Upper lobe of left lung (tissue), 6 donors: ENCODE measurements around the gene PTPRD. TPM values are rescaled to one million over a fixed set of nuclear protein-coding genes. Genes with fewer than 3 reads are reported as not detected.

Source experiments
- ATAC-seq, 2 donors: fragments of 200-7000 bp; cut with Tn5 transposase; one replicate each; pipeline ENCODE4 v1.9.1; 2022; ENCODE audit warnings: mild to moderate bottlenecking in 2 of 2, moderate library complexity in 2 of 2; ENCODE audit not compliant: low FRiP score in 2 of 2
- DNase-seq, 2 donors: peaks; one replicate each; pipeline ENCODE4 v3.0.0-alpha.2; 2019 to 2020
- H3K27ac ChIP-seq, 4 donors: fragments of 200-600 bp; sonication (generic); one replicate each; pipeline ENCODE4 v1.5.1; 2016 to 2019
- H3K27me3 ChIP-seq, 4 donors: fragments of 200-600 bp; sonication (generic); one replicate each; pipeline ENCODE4 v1.5.1; 2017 to 2019
- H3K36me3 ChIP-seq, 4 donors: fragments of 200-600 bp; sonication (generic); one replicate each; pipeline ENCODE4 v1.5.1; 2016 to 2019
- H3K4me1 ChIP-seq, 4 donors: fragments of 200-600 bp; sonication (generic); one replicate each; pipeline ENCODE4 v1.5.1; 2018 to 2019
- H3K4me3 ChIP-seq, 4 donors: fragments of 200-600 bp; sonication (generic); one replicate each; pipeline ENCODE4 v1.5.1; 2017 to 2019; ENCODE audit warnings: mild to moderate bottlenecking in 2 of 4, moderate library complexity in 1 of 4
- H3K9me3 ChIP-seq, 4 donors: fragments of 200-600 bp; sonication (generic); one replicate each; pipeline ENCODE4 v1.5.1; 2018 to 2019
- CTCF ChIP-seq, 6 experiments: fragments of 450-650 bp in 4 of 6; fragments of 200-600 bp in 2 of 6; sonication (generic) in 2 of 6; IDR thresholded peaks; one replicate each; pipeline ENCODE4 v1.5.1; 2016 to 2019; ENCODE audit warnings: antibody characterized with exemption in 6 of 6
- EP300 ChIP-seq, 4 donors: sonication (generic); formaldehyde crosslinking; IDR thresholded peaks; one replicate each; pipeline ENCODE4 v1.5.1; 2017; ENCODE audit warnings: antibody characterized with exemption in 4 of 4, control low read depth in 2 of 4
- POLR2A ChIP-seq, 4 donors: fragments of 450-650 bp; IDR thresholded peaks; one replicate each; pipeline ENCODE4 v1.5.1; 2016 to 2017; ENCODE audit warnings: antibody characterized with exemption in 4 of 4, mild to moderate bottlenecking in 2 of 4
- POLR2AphosphoS5 ChIP-seq, 2 donors: sonication (generic); formaldehyde crosslinking; IDR thresholded peaks; one replicate each; pipeline ENCODE4 v1.5.1; 2017; ENCODE audit warnings: antibody characterized with exemption in 2 of 2
- WGBS, 2 donors: methylation state at CpG; one replicate each; pipeline ENCODE4 v1.1.5; 2017 to 2018; 5-methylcytosine and 5-hydroxymethylcytosine counted together
- total RNA-seq, 6 donors: library from RNA; depleted of rRNA in 4 of 6; stranded (reverse); fragments of >200 nt in 4 of 6; gene quantifications; one replicate each; pipeline versions ENCODE4 v1.1.0 to v1.2.1, GENCODE V29; 2016 to 2021
- donor health status: DM: no; HTN: no; CAD: no; lungs with moderate emphysema.
- donor health status: DM: no; HTN: yes; CAD: no; lungs with severe emphysema.

Gene PTPRD
- total RNA-seq, 6 donors from 2014 or later: 7.4 to 46.1 (median 14.5) TPM

- no peak for TF ChIP-seq POLR2AphosphoS5 (IDR thresholded peaks at IDR 0.05)
- TF ChIP-seq EP300 (IDR thresholded peaks at IDR 0.05): no peak
- no peak for TF ChIP-seq POLR2A (IDR thresholded peaks at IDR 0.05)
- TF ChIP-seq CTCF (IDR thresholded peaks at IDR 0.05): no peak
- no peaks in the 10 kb centered on the region for H3K9me3 ChIP-seq
- no peaks in the 10 kb centered on the region for H3K36me3 ChIP-seq
- DNase-seq (no peak), ATAC-seq (no peak)
- H3K27ac ChIP-seq: no peak overlapping the region
- 86 to 98% methylated on average over 2 of the region's 2 CpGs for WGBS, 2 donors
- H3K4me3 ChIP-seq: no peak overlapping the region
- no peaks in the 10 kb centered on the region for H3K4me1 ChIP-seq
- no peaks in the 10 kb centered on the region for H3K27me3 ChIP-seq
Measured at GRCh38 chr9:8571643-8572042, 2041.2 kb downstream of the PTPRD start.

GRCh38 chr9:8570776-8571175 is 2042.0 kb downstream of the PTPRD start:
- Histone ChIP-seq H3K4me3 (no peak overlapping the region), H3K4me1 (no peaks in the 10 kb centered on the region), H3K36me3 (no peaks in the 10 kb centered on the region), H3K27me3 (no peaks in the 10 kb centered on the region), H3K27ac (no peak overlapping the region), H3K9me3 (no peaks in the 10 kb centered on the region)
- DNase-seq (no peak), ATAC-seq (no peak)
- no peak for TF ChIP-seq POLR2A (IDR thresholded peaks at IDR 0.05)
- no peak for TF ChIP-seq EP300 (IDR thresholded peaks at IDR 0.05)
- WGBS, 2 donors: 75 to 81% methylated on average over 3 of the region's 3 CpGs

GRCh38 chr9:8569823-8570222 is 2043.0 kb downstream of the PTPRD start:
- TF ChIP-seq EP300 (IDR thresholded peaks at IDR 0.05) (no peak), CTCF (IDR thresholded peaks at IDR 0.05) (no peak), POLR2AphosphoS5 (IDR thresholded peaks at IDR 0.05) (no peak), POLR2A (IDR thresholded peaks at IDR 0.05) (no peak)
- Histone ChIP-seq H3K36me3 (no peaks in the 10 kb centered on the region), H3K4me1 (no peaks in the 10 kb centered on the region), H3K4me3 (no peak overlapping the region), H3K27ac (no peak overlapping the region), H3K9me3 (no peaks in the 10 kb centered on the region), H3K27me3 (no peaks in the 10 kb centered on the region)
- WGBS, 2 donors: 85 to 88% methylated on average over 4 of the region's 4 CpGs
- ATAC-seq: no peak
- DNase-seq: no peak

GRCh38 chr9:8567963-8568579 is 2044.7 kb downstream of the PTPRD start:
- Histone ChIP-seq H3K4me3 (no peak overlapping the region), H3K27me3 (no peaks in the 10 kb centered on the region), H3K9me3 (no peaks in the 10 kb centered on the region), H3K27ac (no peak overlapping the region), H3K36me3 (no peaks in the 10 kb centered on the region), H3K4me1 (no peaks in the 10 kb centered on the region)
- WGBS, 2 donors: 88 to 95% methylated on average over 2 of the region's 2 CpGs
- TF ChIP-seq EP300 (IDR thresholded peaks at IDR 0.05) (no peak), CTCF (IDR thresholded peaks at IDR 0.05) (no peak), POLR2A (IDR thresholded peaks at IDR 0.05) (no peak), POLR2AphosphoS5 (IDR thresholded peaks at IDR 0.05) (no peak)
- no peak for DNase-seq
- no peak for ATAC-seq

GRCh38 chr9:8564960-8565359 is 2047.8 kb downstream of the PTPRD start:
- H3K4me1 ChIP-seq: no peaks in the 10 kb centered on the region
- H3K36me3 ChIP-seq: no peaks in the 10 kb centered on the region
- no peak overlapping the region for H3K27ac ChIP-seq
- TF ChIP-seq POLR2AphosphoS5 (IDR thresholded peaks at IDR 0.05) (no peak), POLR2A (IDR thresholded peaks at IDR 0.05) (no peak), EP300 (IDR thresholded peaks at IDR 0.05) (no peak), CTCF (IDR thresholded peaks at IDR 0.05) (no peak)
- H3K9me3 ChIP-seq: no peaks in the 10 kb centered on the region
- no peak for DNase-seq
- no peaks in the 10 kb centered on the region for H3K27me3 ChIP-seq
- H3K4me3 ChIP-seq: no peak overlapping the region
- ATAC-seq: no peak
- WGBS, 2 donors: 45 to 47% methylated on average over 6 of the region's 6 CpGs
